GM19240 (cell line): ENCODE results near the gene FARSB.
"Not testable (repeated sequence)": the region's sequence is repeated elsewhere in the genome, so short reads cannot be mapped to it uniquely, and the experiment has no call there.

ENCODE experiments used
- DNase-seq: peaks from one replicate; pipeline ENCODE4 v3.0.0; 2011; ENCODE audit warnings: low spot score; ENCODE audit not compliant: insufficient read length

FARSB gene

GRCh38 chr2:222608081-222608480 is 47.8 kb downstream of the FARSB start:
- DNase-seq = no peak

- no peak for DNase-seq
Observed at GRCh38 chr2:222606306-222606705, 49.6 kb downstream of the FARSB start.

GRCh38 chr2:222604749-222605515 is 51.0 kb downstream of the FARSB start:
- DNase-seq = no peak

- DNase-seq = no peak
Observed at GRCh38 chr2:222603501-222603900, 52.4 kb downstream of the FARSB start.

GRCh38 chr2:222598611-222599010 is 57.3 kb downstream of the FARSB start:
- DNase-seq = no peak

- no peak for DNase-seq
Observed at GRCh38 chr2:222595581-222595980, 60.3 kb downstream of the FARSB start.

GRCh38 chr2:222594679-222595078 is 61.2 kb downstream of the FARSB start:
- no peak for DNase-seq

GRCh38 chr2:222592176-222592575 is 63.7 kb downstream of the FARSB start:
- no peak for DNase-seq

- DNase-seq = no peak
Observed at GRCh38 chr2:222591661-222592060, 64.2 kb downstream of the FARSB start.

GRCh38 chr2:222584589-222584988 is 71.3 kb downstream of the FARSB start:
- not testable (repeated sequence) for DNase-seq

- no peak for DNase-seq
Observed at GRCh38 chr2:222582928-222583327, 73.0 kb downstream of the FARSB start.

- DNase-seq = no peak
Observed at GRCh38 chr2:222577341-222577740, 78.6 kb downstream of the FARSB start.

- no peak for DNase-seq
Observed at GRCh38 chr2:222576171-222577081, 79.5 kb downstream of the FARSB start.

GRCh38 chr2:222575618-222576017 is 80.3 kb downstream of the FARSB start:
- DNase-seq = no peak

- DNase-seq = no peak
Observed at GRCh38 chr2:222572751-222573174, 83.1 kb downstream of the FARSB start.

GRCh38 chr2:222572264-222572721 is 83.6 kb downstream of the FARSB start:
- DNase-seq = no peak

GRCh38 chr2:222569826-222570225 is 86.1 kb downstream of the FARSB start:
- DNase-seq = no peak

GRCh38 chr2:222568865-222569264 is 87.0 kb downstream of the FARSB start:
- DNase-seq = no peak

- DNase-seq = no peak
Observed at GRCh38 chr2:222566229-222566628, 89.7 kb downstream of the FARSB start.

- DNase-seq = no peak
Observed at GRCh38 chr2:222563936-222564335, 92.0 kb downstream of the FARSB start.

- no peak for DNase-seq
Observed at GRCh38 chr2:222563106-222563718, 92.7 kb downstream of the FARSB start.
